ENCODE data around the gene PLEKHD1.

- TF ChIP-seq CTCF (IDR thresholded peaks at IDR 0.05) = no peak
- TF ChIP-seq POLR2A (IDR thresholded peaks at IDR 0.05) = no peak
These were observed 41.4 kb downstream of the PLEKHD1 start for GRCh38 chr14:69525896-69526295.

All from right lobe of liver (tissue), 4 donors.